ENCODE data around the gene NRROS.
"Not testable (repeated sequence)": the region's sequence is repeated elsewhere in the genome, so short reads cannot be mapped to it uniquely, and the experiment has no call there.

Gene NRROS

GRCh38 chr3:196639483-196640296 is at the start of gene NRROS:
TSS of gene NRROS (plus strand) at chr3:196639694. CDS start at chr3:196654540, 14,846 bp downstream.
- in situ Hi-C loops (cut with HindIII; ENCODE audit: low sequenced_read_pairs), result no loop called here

- in situ Hi-C loops (cut with HindIII; ENCODE audit: low sequenced_read_pairs), result no loop called here
These were observed 49.2 kb upstream of the NRROS start for GRCh38 chr3:196590279-196590678.

- in situ Hi-C loops (cut with HindIII; ENCODE audit: low sequenced_read_pairs), result no loop called here
These were observed 43.1 kb upstream of the NRROS start for GRCh38 chr3:196596355-196596754.

- in situ Hi-C loops (cut with HindIII; ENCODE audit: low sequenced_read_pairs), result not testable (repeated sequence)
These were observed 41.3 kb upstream of the NRROS start for GRCh38 chr3:196597971-196598733.

- in situ Hi-C loops (cut with HindIII; ENCODE audit: low sequenced_read_pairs), result loop anchor here (5.0 kb wide), 1 partner anchor 88 kb away; no protein-coding TSS in a partner anchor
These were observed 39.8 kb upstream of the NRROS start for GRCh38 chr3:196599734-196600128.

- in situ Hi-C loops (cut with HindIII; ENCODE audit: low sequenced_read_pairs), result loop anchor here (5.0 kb wide), 1 partner anchor 87 kb away; no protein-coding TSS in a partner anchor
These were observed 39.1 kb upstream of the NRROS start for GRCh38 chr3:196600359-196600758.

- in situ Hi-C loops (cut with HindIII; ENCODE audit: low sequenced_read_pairs), result loop anchor here (5.0 kb wide), 1 partner anchor 85 kb away; no protein-coding TSS in a partner anchor
These were observed 36.8 kb upstream of the NRROS start for GRCh38 chr3:196602673-196603072.

- in situ Hi-C loops (cut with HindIII; ENCODE audit: low sequenced_read_pairs), result loop anchor here (5.0 kb wide), 1 partner anchor 84 kb away; no protein-coding TSS in a partner anchor
These were observed 35.8 kb upstream of the NRROS start for GRCh38 chr3:196603683-196604082.

GRCh38 chr3:196604548-196604947 is 34.9 kb upstream of the NRROS start:
- in situ Hi-C loops (cut with HindIII; ENCODE audit: low sequenced_read_pairs), result loop anchor here (5.0 kb wide), 1 partner anchor 83 kb away; no protein-coding TSS in a partner anchor

- in situ Hi-C loops (cut with HindIII; ENCODE audit: low sequenced_read_pairs), result no loop called here
These were observed 30.8 kb upstream of the NRROS start for GRCh38 chr3:196608693-196609092.

GRCh38 chr3:196609343-196609775 is 30.1 kb upstream of the NRROS start:
- in situ Hi-C loops (cut with HindIII; ENCODE audit: low sequenced_read_pairs), result no loop called here

GRCh38 chr3:196609805-196610515 is 29.5 kb upstream of the NRROS start:
- in situ Hi-C loops (cut with HindIII; ENCODE audit: low sequenced_read_pairs), result no loop called here

GRCh38 chr3:196611761-196612483 is 27.6 kb upstream of the NRROS start:
- in situ Hi-C loops (cut with HindIII; ENCODE audit: low sequenced_read_pairs), result no loop called here

- in situ Hi-C loops (cut with HindIII; ENCODE audit: low sequenced_read_pairs), result not testable (repeated sequence)
These were observed 24.3 kb upstream of the NRROS start for GRCh38 chr3:196615234-196615633.

- in situ Hi-C loops (cut with HindIII; ENCODE audit: low sequenced_read_pairs), result no loop called here
These were observed 22.2 kb upstream of the NRROS start for GRCh38 chr3:196617256-196617655.

- in situ Hi-C loops (cut with HindIII; ENCODE audit: low sequenced_read_pairs), result no loop called here
These were observed 20.3 kb upstream of the NRROS start for GRCh38 chr3:196619223-196619622.

GRCh38 chr3:196619627-196620026 is 19.9 kb upstream of the NRROS start:
- in situ Hi-C loops (cut with HindIII; ENCODE audit: low sequenced_read_pairs), result not testable (repeated sequence)

- in situ Hi-C loops (cut with HindIII; ENCODE audit: low sequenced_read_pairs), result no loop called here
These were observed 19.3 kb upstream of the NRROS start for GRCh38 chr3:196620161-196620604.

- in situ Hi-C loops (cut with HindIII; ENCODE audit: low sequenced_read_pairs), result no loop called here
These were observed 18.8 kb upstream of the NRROS start for GRCh38 chr3:196620684-196621083.

GRCh38 chr3:196621611-196622010 is 17.9 kb upstream of the NRROS start:
- in situ Hi-C loops (cut with HindIII; ENCODE audit: low sequenced_read_pairs), result no loop called here

Measured in DLD1 (cell line).